GM21447 (cell line): ENCODE results near the gene GEMIN8.

Experiments used
- ATAC-seq: cut with Tn5 transposase; IDR thresholded peaks from one replicate; pipeline ENCODE4 v1.9.1; 2021; ENCODE audit not compliant: unreplicated experiment

The GEMIN8 gene

GRCh38 chrX:14015941-14016340 lies 13.8 kb downstream of the GEMIN8 start:
- ATAC-seq = no peak

DNA sequence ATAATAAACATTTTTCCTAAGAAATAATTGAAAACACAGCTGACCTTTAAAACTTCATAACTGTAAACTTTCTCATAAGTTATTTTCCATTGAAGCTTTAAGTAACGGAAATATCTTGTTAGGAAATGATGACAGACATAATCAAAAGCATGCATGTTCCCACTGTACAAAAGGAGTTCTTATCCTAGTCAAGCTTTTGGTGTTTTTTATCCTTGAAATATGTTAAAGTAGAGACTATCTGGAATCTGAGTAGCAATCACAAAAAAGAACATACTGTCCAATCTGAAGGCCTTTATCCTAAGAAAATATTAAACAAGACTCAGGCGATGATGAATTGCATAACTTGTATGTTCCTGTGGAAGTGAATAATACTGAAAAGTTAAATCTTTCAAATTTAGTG lies 14.4 kb downstream of the GEMIN8 start:
- no peak for ATAC-seq

DNA sequence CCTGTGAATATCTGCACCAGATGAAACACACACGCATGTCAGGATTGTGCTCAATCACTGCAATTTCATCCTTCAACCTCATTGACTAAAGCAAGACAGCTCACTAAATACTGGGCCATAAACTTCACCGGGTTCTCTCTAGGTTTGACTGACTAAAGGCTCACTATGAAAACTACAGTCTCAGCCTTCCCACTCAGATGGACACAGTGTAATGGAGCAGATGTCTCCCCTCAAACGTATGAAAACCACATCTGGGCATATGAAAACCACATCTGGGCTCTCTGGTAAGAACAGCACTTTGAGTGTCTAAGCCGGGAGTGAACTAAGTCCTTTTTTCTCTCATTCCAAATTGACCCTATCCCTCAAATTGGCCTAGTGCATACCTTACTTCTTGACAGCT lies 15.2 kb downstream of the GEMIN8 start:
- ATAC-seq = no peak

DNA sequence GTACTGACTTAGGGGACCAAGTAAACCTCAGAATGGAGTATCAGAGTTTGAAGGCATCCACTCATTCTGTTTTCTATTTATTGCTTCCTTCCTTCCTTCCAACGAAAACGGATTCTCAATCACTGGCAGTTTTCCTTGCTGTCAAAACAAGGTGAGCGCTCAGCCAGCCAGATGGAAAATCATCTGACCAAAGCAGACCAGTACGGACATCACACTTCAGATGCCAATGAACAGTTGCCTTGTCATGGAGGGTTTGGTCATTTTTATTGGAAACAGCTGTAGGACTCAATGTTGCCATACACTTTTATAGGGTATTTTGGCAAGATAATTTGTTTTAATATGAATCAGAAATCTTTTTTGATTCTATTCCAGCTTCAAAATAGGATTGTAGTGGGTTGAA lies 16.6 kb downstream of the GEMIN8 start:
- no peak for ATAC-seq

GRCh38 chrX:14010566-14010965 lies 19.1 kb downstream of the GEMIN8 start:
- ATAC-seq = no peak

DNA sequence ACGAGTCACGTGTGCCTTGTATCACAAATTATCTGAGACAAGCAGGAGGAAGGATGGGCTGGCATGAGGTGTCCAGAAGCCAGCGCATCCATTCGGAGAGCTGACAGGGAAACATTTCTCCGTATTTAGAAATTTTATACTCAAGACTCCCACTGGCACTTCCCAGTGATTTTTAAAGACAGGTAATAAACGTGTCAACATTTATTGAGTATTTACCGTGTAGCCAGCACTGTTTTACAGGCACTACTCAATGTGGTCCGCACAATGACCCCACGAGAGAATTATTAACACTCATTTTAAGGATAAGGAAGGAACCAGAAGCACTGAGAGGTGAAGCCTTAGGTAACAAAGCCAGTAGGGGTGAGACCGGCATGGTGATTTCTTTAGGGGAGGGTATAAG lies 23.2 kb downstream of the GEMIN8 start:
- ATAC-seq = no peak

- ATAC-seq = no peak
Observed at GRCh38 chrX:14003876-14004425, 25.7 kb downstream of the GEMIN8 start.

DNA sequence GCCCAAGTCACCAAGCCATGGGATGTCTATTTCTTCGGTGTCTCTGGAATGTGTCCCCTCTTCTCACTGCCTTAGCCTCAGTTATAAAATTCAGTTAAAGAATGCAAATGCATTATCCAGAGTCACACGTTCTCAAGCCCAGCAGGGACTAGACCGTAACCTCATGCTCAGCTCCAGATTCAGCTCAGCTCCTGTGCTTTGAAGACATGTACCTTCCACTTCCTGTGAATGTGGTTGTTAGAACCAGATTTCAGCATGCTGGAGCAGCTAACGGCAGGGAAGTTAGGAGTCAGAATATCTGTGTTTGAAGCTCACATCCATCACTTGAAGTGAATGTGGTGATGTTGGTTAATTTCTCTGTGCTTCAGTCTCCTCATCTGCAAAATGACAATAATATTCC lies 26.7 kb downstream of the GEMIN8 start:
- no peak for ATAC-seq

GRCh38 chrX:13996650-13997049 lies 33.0 kb downstream of the GEMIN8 start:
- ATAC-seq = no peak

- no peak for ATAC-seq
Observed at GRCh38 chrX:13994536-13995080, 35.1 kb downstream of the GEMIN8 start.

GRCh38 chrX:13994104-13994503 lies 35.6 kb downstream of the GEMIN8 start:
- no peak for ATAC-seq

DNA sequence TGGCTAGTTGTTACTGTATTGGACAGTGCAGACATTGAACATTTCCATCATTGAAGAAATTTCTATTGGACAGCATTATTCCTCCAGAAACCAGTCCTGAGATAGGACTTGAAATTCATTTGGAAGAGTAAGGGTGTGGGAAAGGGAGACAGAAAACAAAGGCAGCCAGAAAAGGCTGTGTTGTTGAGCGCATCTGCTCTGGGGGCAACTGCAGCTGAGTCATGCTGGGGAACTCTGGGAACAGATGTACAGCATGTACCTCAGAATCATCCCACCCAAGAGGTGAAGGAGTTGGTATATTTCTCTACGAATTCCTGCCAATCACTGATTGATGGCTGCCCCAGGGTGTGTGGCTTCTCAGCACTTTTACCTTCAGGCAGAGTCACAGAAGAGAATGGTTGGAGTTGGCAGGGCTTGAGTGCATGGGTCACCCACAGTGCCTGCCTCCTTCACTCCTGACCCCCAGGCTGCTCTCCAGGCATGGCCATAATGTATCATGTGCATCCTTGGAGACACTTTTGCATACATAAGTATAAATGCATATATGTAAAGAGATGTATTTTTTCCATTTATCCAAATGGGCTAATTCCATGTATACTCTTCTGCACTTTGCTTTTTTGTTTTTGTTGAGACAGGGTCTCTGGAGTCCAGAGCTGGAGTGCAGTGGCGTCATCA lies 39.4 kb downstream of the GEMIN8 start:
- no peak for ATAC-seq

DNA sequence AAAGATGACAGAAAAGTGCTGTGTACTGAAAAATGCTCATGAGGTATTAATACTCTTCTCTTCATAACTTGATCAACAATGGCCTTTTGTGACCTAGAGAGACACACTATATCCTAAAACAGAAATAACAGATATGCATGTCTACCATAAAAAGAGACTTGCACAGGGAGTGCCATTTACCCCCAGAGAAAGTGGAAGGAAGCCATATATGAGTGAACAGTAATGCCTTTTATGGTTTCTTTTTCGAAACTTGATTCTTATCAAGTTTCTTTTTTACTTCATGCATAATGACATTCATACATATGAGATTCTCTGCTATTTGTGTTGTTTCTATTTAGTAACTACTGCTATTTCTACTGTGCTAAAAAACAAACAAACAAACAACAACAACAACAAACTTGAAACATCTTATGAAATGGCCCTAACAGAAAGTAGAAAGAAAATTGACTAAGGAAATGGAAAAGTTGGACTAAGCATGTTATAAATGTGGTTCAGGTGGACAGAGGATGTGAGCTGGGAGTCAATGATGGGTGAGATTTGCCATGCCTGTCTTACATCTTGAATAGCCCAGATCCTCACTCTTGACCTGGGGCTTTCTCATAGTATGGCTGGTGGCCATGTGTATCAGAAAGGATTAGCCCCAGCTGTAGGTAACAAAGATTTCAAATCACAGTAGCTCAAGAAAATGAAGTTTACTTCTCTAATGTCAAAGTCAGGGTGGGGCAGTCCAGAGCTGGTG lies 43.8 kb downstream of the GEMIN8 start:
- no peak for ATAC-seq

GRCh38 chrX:13983734-13984133 lies 46.0 kb downstream of the GEMIN8 start:
- no peak for ATAC-seq

- ATAC-seq = no peak
Observed at GRCh38 chrX:13968198-13968597, 61.5 kb downstream of the GEMIN8 start.

- ATAC-seq = no peak
Observed at GRCh38 chrX:13967636-13968035, 62.1 kb downstream of the GEMIN8 start.

GRCh38 chrX:13966793-13967125 lies 62.9 kb downstream of the GEMIN8 start:
- no peak for ATAC-seq

GRCh38 chrX:13966071-13966792 lies 63.5 kb downstream of the GEMIN8 start:
- no peak for ATAC-seq

GRCh38 chrX:13965531-13965930 lies 64.2 kb downstream of the GEMIN8 start:
- ATAC-seq = no peak

- no peak for ATAC-seq
Observed at GRCh38 chrX:13956998-13957397, 72.7 kb downstream of the GEMIN8 start.
